Panc1 (cell line): ENCODE results near the gene KLHDC7A. TPM values are rescaled to one million over a fixed set of nuclear protein-coding genes. Genes with fewer than 3 reads are reported as not detected.

Experiments used
- ATAC-seq: fragments of 200-7000 bp; cut with Tn5 transposase; 2 replicates; pipeline ENCODE4 v1.9.1; 2020; ENCODE audit warnings: mild to moderate bottlenecking, moderate library complexity
- BruUV-seq: library from RNA; stranded (reverse); fragments of 400-500 nt; replicated peaks from 2 replicates; lab custom pipeline; 2021; lab: Mats Ljungman, UMichigan
- CTCF ChIA-PET: fragments of 300-600 bp; sonication (Branson Sonifier 250); formaldehyde crosslinking; loops from one replicate; lab custom pipeline; 2022; ENCODE audit warnings: antibody characterized with exemption; lab: Charles Lee
- POLR2A ChIA-PET: fragments of 300-600 bp; sonication (Branson Sonifier 250); formaldehyde crosslinking; loops from one replicate; lab custom pipeline; 2022; ENCODE audit warnings: antibody characterized with exemption; lab: Charles Lee
- DNase-seq: peaks from one replicate; pipeline ENCODE4 v3.0.0-alpha.2; 2010; ENCODE audit warnings: low read depth, low spot score
- H3K27ac ChIP-seq: 2 replicates; pipeline ENCODE4 v1.5.1; 2011; ENCODE audit warnings: mild to moderate bottlenecking, low read length, inconsistent platforms
- H3K27me3 ChIP-seq: fragments of 200-500 bp; sonication (Bioruptor generic); 2 replicates; pipeline ENCODE4 v1.6.0; 2014; ENCODE audit warnings: low read length, inconsistent platforms; ENCODE audit not compliant: control insufficient read depth, insufficient read depth
- H3K36me3 ChIP-seq: fragments of 200-500 bp; sonication (Bioruptor generic); 2 replicates; pipeline ENCODE4 v1.5.1; 2014; ENCODE audit warnings: inconsistent platforms, mild to moderate bottlenecking, low read length, moderate library complexity; ENCODE audit not compliant: control insufficient read depth, insufficient read depth
- H3K4me1 ChIP-seq: 2 replicates; pipeline ENCODE4 v1.5.1; 2011; ENCODE audit warnings: inconsistent platforms, mild to moderate bottlenecking, low read length, moderate library complexity; ENCODE audit not compliant: control insufficient read depth, insufficient read depth
- H3K4me3 ChIP-seq, 2 experiments: 2 replicates each; pipeline ENCODE4 v1.5.1; 2011 to 2012; ENCODE audit warnings: low read depth in 2 of 2, low read length in 2 of 2, mild to moderate bottlenecking in 2 of 2, inconsistent platforms in 1 of 2, moderate library complexity in 1 of 2
- H3K9me3 ChIP-seq: fragments of 200-500 bp; sonication (Bioruptor generic); 2 replicates; pipeline ENCODE4 v1.5.1; 2014; ENCODE audit warnings: low read depth, mild to moderate bottlenecking, inconsistent platforms, low read length, moderate library complexity; ENCODE audit not compliant: control insufficient read depth, insufficient read depth
- POLR2AphosphoS5 ChIP-seq: IDR thresholded peaks from 2 replicates; pipeline ENCODE4 v1.6.1; 2012; ENCODE audit warnings: mild to moderate bottlenecking, low read depth, low read length, moderate library complexity
- SIN3A ChIP-seq: IDR thresholded peaks from 2 replicates; pipeline ENCODE4 v1.6.1; 2012; ENCODE audit warnings: low read depth, mild to moderate bottlenecking, low read length, moderate library complexity, borderline replicate concordance; ENCODE audit not compliant: insufficient read depth
- TCF7L2 ChIP-seq: IDR thresholded peaks from 2 replicates; pipeline ENCODE4 v1.6.1; 2011; ENCODE audit warnings: mild to moderate bottlenecking, low read depth, low read length, inconsistent platforms
- in situ Hi-C: cut with HindIII; loops from 2 replicates; pipeline ENCODE4 v1.10.0; 2016; ENCODE audit warnings: low sequenced_read_pairs, low pct_unique_long_range_greater_than_20kb
- intact Hi-C: fragments of 100-400 bp; cut with micrococcal nuclease; formaldehyde crosslinking; loops from one replicate; pipeline ENCODE4 v1.10.0; 2022; ENCODE audit not compliant: unreplicated experiment
- total RNA-seq: library from RNA; stranded (reverse); gene quantifications from one replicate; pipeline ENCODE4 v1.2.1, GENCODE V29; 2021; ENCODE audit not compliant: unreplicated experiment
- TF ChIP-seq, protein P1 (sequence below): fragments of 450-650 bp; IDR thresholded peaks from 2 replicates; pipeline ENCODE4 v1.5.1; 2017; ENCODE audit warnings: mild to moderate bottlenecking
- TF ChIP-seq, protein P2 (sequence below), 2 experiments: IDR thresholded peaks; 2 replicates each; pipeline ENCODE4 v1.6.1; 2011 to 2012; ENCODE audit warnings: low read depth in 2 of 2, control low read depth in 1 of 2, low read length in 1 of 2, mild to moderate bottlenecking in 1 of 2, moderate library complexity in 1 of 2; ENCODE audit not compliant: insufficient read depth in 1 of 2

Gene KLHDC7A
- total RNA-seq, 1 experiment from 2014 or later, result 0.31 TPM

DNA sequence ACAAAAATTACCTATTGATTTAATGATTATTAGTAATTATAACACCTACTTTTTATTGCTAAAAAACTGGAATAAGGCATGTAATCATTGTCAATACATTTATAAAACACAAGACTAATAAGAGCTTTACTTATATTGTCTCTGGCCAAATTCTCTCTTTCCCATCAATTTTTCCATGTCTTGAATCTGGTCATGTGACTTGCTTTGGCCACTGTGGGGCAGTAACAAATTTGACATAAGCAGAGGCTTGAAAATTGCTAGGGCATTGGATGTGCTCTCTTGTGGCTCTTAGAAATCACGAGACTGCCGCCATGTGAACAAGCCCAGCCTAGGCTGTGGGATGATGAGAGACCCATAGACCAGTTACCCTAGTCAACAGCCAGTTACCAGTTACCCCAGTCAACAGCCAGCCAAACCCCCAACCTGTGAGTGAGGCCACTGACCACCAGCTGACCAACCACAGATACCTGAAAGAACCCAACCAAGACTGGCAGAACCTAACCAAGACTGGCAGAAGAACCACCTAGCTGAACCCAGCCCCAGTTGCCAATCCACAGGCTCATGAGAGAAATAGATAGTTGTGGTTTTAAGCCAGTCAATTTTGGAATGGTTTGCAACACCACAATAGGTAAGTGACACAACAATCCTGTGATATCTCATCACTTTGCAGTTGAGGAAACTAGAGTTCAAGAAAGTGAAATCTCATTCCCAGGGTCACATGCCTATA, 8.8 kb downstream of the KLHDC7A start:
- no peak for DNase-seq
- POLR2A ChIA-PET, result no interaction called here
- intact Hi-C loops (no loop called here), in situ Hi-C loops (no loop called here)
- no peak for TF ChIP-seq SIN3A
- TF ChIP-seq, protein P1, sequence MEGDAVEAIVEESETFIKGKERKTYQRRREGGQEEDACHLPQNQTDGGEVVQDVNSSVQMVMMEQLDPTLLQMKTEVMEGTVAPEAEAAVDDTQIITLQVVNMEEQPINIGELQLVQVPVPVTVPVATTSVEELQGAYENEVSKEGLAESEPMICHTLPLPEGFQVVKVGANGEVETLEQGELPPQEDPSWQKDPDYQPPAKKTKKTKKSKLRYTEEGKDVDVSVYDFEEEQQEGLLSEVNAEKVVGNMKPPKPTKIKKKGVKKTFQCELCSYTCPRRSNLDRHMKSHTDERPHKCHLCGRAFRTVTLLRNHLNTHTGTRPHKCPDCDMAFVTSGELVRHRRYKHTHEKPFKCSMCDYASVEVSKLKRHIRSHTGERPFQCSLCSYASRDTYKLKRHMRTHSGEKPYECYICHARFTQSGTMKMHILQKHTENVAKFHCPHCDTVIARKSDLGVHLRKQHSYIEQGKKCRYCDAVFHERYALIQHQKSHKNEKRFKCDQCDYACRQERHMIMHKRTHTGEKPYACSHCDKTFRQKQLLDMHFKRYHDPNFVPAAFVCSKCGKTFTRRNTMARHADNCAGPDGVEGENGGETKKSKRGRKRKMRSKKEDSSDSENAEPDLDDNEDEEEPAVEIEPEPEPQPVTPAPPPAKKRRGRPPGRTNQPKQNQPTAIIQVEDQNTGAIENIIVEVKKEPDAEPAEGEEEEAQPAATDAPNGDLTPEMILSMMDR, result no peak
- TF ChIP-seq, protein P2, sequence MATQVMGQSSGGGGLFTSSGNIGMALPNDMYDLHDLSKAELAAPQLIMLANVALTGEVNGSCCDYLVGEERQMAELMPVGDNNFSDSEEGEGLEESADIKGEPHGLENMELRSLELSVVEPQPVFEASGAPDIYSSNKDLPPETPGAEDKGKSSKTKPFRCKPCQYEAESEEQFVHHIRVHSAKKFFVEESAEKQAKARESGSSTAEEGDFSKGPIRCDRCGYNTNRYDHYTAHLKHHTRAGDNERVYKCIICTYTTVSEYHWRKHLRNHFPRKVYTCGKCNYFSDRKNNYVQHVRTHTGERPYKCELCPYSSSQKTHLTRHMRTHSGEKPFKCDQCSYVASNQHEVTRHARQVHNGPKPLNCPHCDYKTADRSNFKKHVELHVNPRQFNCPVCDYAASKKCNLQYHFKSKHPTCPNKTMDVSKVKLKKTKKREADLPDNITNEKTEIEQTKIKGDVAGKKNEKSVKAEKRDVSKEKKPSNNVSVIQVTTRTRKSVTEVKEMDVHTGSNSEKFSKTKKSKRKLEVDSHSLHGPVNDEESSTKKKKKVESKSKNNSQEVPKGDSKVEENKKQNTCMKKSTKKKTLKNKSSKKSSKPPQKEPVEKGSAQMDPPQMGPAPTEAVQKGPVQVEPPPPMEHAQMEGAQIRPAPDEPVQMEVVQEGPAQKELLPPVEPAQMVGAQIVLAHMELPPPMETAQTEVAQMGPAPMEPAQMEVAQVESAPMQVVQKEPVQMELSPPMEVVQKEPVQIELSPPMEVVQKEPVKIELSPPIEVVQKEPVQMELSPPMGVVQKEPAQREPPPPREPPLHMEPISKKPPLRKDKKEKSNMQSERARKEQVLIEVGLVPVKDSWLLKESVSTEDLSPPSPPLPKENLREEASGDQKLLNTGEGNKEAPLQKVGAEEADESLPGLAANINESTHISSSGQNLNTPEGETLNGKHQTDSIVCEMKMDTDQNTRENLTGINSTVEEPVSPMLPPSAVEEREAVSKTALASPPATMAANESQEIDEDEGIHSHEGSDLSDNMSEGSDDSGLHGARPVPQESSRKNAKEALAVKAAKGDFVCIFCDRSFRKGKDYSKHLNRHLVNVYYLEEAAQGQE (IDR thresholded peaks at IDR 0.05; ENCODE audit: insufficient read depth in 1 of 2, low read depth in 2 of 2, low read length in 1 of 2), result no peak
- TF ChIP-seq POLR2AphosphoS5, result no peak
- TF ChIP-seq TCF7L2, result no peak
- H3K36me3 ChIP-seq, result no peaks in the 10 kb centered on the region
- no peak for ATAC-seq
- H3K9me3 ChIP-seq, result no peaks in the 10 kb centered on the region
- BruUV-seq, result no TSS peak
- H3K27me3 ChIP-seq, result peaks cover 6% of the 10 kb centered on the region; the same call in 1 of the 2 replicates
- CTCF ChIA-PET, result no interaction called here
- no peak overlapping the region for H3K4me3 ChIP-seq
- H3K27ac ChIP-seq, result no peak overlapping the region
- H3K4me1 ChIP-seq, result no peaks in the 10 kb centered on the region

DNA sequence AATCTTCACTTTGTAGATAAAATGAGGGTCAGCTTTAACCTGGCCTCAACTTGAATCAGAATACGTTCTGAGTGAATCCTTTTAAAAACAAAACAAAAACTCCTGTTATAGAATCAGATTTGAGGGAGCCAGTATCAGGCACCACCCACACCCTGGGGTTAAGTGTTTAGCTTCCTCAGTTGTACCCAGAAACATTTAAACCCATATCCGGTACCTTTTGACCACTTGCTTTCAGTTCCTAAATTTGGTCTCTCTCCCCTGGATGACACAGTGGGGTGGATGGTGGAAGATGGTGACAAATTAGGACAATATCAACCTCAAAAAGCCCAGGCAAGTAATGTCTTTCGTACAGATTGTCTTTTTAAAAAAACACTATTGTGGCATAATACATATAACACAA, 10.4 kb downstream of the KLHDC7A start:
- BruUV-seq, result no TSS peak
- intact Hi-C loops (no loop called here), in situ Hi-C loops (no loop called here)
- Histone ChIP-seq H3K36me3 (no peaks in the 10 kb centered on the region), H3K4me3 (no peak overlapping the region), H3K27ac (no peak overlapping the region), H3K27me3 (peaks cover 11% of the 10 kb centered on the region; the same call in 1 of the 2 replicates), H3K4me1 (no peaks in the 10 kb centered on the region), H3K9me3 (no peaks in the 10 kb centered on the region)
- DNase-seq (no peak), ATAC-seq (no peak)
- ChIA-PET POLR2A (no interaction called here), CTCF (no interaction called here)
- no peak for TF ChIP-seq POLR2AphosphoS5
- TF ChIP-seq, protein P2 (IDR thresholded peaks at IDR 0.05; ENCODE audit: insufficient read depth in 1 of 2, low read depth in 2 of 2, low read length in 1 of 2), result no peak
- no peak for TF ChIP-seq TCF7L2
- TF ChIP-seq, protein P1, result no peak
- no peak for TF ChIP-seq SIN3A
